HG03066 (cell line): Measurements from ENCODE around the gene FGB.

Source experiments
- ATAC-seq: cut with Tn5 transposase; IDR thresholded peaks from one replicate; pipeline ENCODE4 v1.9.1; 2021; ENCODE audit warnings: low read depth; ENCODE audit not compliant: unreplicated experiment

FGB gene

GRCh38 chr4:154564311-154564710 lies 1.5 kb downstream of the FGB start:
- no peak for ATAC-seq

GRCh38 chr4:154565704-154566103 lies 2.9 kb downstream of the FGB start:
- no peak for ATAC-seq

GRCh38 chr4:154566639-154567204 lies 3.9 kb downstream of the FGB start:
- no peak for ATAC-seq

- no peak for ATAC-seq
These were observed 6.2 kb downstream of the FGB start for GRCh38 chr4:154569028-154569427.

GRCh38 chr4:154569584-154569983 lies 6.8 kb downstream of the FGB start:
- ATAC-seq = no peak

DNA sequence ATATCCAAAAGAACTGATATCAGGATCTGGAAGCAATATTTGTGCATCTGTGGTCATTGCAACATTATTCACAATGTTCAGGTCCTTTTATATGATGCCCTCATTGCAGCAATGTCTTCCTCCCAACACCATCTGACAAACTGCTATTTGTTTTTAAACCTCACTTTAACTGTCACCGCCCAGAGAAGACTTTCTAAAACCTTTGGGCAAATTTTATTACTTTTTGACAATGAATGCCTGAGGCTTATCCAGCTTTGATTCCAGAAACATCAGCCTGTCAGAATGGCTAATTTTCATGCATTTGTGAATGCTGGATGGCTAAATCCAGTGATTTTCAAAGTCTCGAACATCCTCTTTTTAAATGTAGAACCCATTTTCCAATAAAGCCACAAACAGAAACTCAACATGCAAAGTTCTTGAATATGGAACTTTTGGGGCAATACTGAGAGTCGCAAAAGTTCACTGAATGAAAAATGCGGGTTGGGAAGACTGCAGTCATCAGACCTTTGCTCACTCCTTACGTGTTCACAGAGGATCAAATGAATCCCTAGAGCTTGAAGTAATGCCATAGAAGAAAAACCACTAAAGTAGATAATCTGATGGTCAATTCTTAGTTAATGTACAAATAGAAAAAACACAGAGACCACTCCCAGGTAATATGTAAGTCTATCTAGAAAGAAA lies 10.5 kb downstream of the FGB start:
- no peak for ATAC-seq

- ATAC-seq = no peak
These were observed 11.5 kb downstream of the FGB start for GRCh38 chr4:154574311-154574710.

GRCh38 chr4:154577324-154577723 lies 14.5 kb downstream of the FGB start:
- no peak for ATAC-seq

DNA sequence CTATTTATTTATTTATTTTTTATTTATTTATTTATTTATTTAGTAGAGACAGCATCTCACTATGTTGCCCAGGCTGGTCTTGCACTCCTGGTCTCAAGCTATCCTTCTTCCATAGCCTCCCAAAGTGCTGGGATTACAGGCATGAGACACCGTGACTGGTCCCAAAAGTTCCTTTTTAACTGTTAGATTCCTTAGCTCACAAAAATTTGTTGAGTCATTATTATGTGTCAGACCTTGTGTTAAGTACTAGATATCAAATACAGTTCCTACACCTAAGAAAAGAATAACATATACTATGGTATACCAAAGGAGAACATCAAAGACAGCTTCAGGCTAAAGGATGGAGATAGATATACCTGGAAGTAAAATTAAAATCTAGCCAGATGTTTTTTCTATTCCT lies 16.1 kb downstream of the FGB start:
- ATAC-seq = no peak

GRCh38 chr4:154579927-154580326 lies 17.1 kb downstream of the FGB start:
- no peak for ATAC-seq

GRCh38 chr4:154582723-154583122 lies 19.9 kb downstream of the FGB start:
- no peak for ATAC-seq

DNA sequence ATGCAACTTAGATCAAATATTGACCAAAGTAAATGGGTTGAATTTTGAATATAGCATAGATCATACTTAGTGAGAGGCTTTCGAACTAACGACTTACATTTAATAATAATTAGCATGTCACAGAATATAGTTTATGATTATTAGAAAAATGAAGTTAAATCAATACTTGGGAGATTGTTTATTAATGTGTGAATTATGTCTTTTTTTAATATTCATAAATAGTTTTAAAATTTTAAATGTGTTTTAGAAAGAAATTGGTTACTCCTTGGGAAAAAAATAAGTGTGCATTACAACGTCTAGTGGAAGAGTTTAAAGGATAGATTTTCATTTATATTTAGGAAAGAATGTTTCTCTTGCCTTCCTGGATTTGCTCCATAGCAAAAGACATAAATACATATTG lies 20.4 kb downstream of the FGB start:
- no peak for ATAC-seq

DNA sequence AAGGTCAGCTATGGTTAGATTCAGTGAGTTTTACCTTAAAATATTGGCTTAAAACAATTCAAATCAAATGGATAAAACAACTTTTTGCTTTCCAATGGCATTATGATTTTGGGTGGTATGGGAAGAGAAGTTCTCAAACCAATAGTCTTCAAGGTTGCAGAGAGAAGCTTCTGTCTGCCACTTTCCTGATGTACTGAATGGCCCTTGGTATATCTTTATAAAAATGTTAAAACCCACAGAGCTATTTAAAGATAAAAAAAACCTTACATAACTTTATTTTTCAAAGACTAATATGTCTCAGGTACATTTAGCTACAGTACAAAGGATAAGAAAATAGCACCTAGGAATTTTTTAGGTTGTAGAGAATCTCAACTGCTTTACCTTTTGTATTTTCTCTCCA lies 20.9 kb downstream of the FGB start:
- ATAC-seq = no peak

- no peak for ATAC-seq
These were observed 21.4 kb downstream of the FGB start for GRCh38 chr4:154584259-154584658.

- ATAC-seq = no peak
These were observed 22.7 kb downstream of the FGB start for GRCh38 chr4:154585369-154586018.

DNA sequence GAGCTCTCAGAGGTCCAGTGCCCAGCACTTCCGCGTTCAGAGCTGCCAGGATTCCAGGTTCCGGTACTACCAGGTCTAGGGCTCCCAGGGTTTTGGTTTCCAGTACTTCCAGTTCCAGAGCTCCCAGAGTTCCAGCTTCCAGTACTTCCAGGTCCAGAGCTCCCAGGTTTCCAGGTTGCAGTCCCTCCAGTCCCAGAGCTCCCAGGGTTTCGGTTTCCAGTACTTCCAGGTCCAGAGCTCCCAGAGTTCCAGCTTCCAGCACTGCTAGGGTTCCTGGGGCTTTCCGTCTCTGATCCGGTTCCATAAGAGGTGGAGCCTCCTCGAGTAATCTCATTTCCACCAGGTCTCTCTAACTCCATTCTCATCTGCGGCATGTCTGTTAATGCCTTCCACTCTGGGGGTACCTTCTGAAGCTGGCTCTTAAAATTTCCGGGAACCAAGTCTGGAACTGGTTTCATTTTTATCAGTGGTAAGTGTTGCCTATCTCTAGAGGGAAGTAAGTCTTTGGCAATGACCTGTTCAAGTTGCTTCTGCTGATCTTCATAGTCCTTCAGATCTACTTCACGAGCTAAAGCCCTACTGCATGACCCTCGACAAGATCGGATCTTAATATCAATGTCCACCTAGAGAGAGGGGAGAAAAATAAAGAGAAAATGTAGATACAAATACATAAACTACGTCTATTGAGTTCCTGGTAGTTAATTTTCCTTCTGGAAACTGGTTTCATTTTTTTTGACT lies 23.7 kb downstream of the FGB start:
- ATAC-seq = no peak

GRCh38 chr4:154588198-154588597 lies 25.4 kb downstream of the FGB start:
- ATAC-seq = no peak

- ATAC-seq = no peak
These were observed 26.7 kb downstream of the FGB start for GRCh38 chr4:154589296-154590197.

DNA sequence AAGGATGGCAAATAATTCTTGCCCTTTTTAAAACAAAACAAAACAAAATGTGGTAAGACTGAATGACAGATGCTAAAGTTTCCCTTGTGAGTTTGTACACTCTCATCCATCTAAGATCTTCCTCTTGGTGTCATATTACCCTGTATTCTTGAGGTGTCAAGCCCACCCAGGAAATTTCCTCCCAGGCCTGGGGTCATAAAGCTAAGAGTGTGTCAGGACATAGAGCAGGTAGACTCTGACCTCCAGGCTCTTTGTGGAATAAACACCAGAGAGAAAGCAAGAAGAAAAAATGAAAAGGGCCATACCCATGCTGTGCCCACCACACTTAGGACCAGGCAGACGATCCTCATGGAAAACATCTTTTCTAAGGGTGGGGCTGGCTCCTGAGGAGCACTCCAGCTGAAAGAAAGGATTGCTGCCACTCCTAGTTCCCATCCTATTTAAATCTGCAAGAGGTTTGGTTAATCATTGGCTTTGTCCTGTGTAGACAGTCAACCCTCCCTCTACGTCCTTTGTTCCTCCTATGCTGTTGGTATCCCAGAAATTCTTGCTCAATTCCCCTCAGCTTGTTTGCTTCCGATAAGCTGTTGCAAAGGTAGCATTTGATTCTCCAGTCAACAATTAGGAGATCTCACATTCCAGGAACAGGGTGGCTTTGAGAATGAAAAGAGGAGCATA lies 27.7 kb downstream of the FGB start, which contains the start of gene FGA:
TSS of gene FGA (minus strand) at position 414 of the 678 bp plus-strand sequence. CDS start at position 359, 55 bp downstream.
- ATAC-seq = no peak

DNA sequence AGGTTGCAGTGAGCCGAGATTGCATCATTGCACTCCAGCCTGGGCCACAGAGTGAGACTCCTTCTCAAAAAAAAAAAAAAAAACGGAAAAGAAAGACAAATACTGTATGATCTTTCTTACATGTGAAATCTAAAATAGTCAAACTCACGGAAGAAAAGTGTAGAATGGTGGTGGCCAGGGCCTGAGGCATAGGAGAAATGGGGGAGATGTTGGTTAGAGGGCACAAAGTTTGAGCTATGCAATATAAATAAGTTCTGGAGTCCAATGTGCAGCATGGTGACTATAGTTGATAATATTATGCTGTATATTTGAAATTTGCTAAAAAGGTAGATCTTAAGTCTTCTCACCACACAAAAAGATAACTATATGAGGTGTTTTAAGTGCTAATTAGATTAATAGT lies 29.1 kb downstream of the FGB start:
- ATAC-seq = no peak
